ENCODE data around the gene POM121L2. TPM values are rescaled to one million over a fixed set of nuclear protein-coding genes. Genes with fewer than 3 reads are reported as not detected.

POM121L2 gene
- total RNA-seq = not detected

DNA sequence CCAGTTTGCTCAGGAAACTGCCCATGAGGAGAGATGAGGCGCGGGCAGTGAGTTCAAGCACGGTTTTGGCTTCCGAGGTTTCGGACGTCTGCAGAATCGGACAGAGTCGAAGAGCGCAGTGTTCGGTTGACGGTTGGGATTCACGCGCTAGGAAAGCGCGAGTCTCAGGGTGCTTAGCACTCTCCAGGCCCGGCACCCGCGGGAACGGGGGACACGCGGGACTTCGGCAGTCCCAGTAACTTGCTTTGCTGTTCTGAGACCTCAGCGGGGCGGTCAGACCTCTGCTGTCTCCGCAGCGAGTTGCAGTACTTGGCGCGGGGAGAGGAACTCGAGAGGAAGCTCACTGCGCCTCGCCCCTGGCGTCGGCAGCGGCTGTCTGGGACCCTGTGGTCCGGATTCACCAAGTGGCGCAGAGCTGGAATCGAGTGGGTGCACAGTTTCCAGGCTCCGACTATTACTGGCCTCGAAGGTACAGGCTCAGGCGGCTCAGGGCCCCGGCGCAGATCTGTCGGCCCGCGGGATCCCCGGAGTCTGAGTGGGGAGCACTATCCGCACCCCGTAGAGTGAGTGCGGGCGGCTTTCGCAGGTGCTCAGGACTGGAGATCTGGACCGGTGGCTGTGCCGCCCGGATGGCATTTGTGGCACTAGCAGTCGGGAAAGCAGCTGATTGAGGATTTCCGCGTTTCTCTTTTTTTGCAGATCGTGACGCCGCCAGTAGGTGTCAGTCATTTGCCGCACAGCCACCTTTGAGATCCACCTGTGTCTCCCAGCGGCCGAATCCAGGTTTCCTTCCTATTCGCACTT, at the start of gene POM121L2:
TSS of gene POM121L2 (minus strand) at position 128 of the 804 bp plus-strand sequence. CDS start at position 25, 103 bp downstream.
- DNase-seq (ENCODE audit: low read depth in 2 of 3, low spot score in 2 of 3) = peak; percentile 49 to 61 (median 59)

DNA sequence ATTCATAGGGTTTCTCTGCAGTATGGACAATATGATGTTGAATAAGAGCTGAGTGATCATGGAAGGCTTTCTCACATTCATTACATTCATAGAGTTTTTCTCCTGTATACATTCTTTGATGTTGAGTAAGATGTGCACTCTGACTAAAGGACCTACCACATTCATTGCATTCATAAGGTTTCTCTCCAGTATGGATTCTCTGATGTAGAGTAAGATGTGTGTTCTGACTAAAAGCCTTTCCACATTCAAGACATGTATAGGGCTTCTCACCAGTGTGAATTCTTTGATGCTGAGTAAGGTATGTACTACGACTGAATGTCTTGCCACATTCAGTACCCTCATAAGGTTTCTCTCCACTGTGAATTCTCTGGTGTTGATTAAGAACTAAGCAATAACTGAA, 47.2 kb upstream of the POM121L2 start:
- DNase-seq (ENCODE audit: low read depth in 2 of 3, low spot score in 2 of 3) = no peak

- DNase-seq (ENCODE audit: low read depth in 2 of 3, low spot score in 2 of 3) = no peak
Observed at GRCh38 chr6:27358786-27359185, 46.7 kb upstream of the POM121L2 start.

DNA sequence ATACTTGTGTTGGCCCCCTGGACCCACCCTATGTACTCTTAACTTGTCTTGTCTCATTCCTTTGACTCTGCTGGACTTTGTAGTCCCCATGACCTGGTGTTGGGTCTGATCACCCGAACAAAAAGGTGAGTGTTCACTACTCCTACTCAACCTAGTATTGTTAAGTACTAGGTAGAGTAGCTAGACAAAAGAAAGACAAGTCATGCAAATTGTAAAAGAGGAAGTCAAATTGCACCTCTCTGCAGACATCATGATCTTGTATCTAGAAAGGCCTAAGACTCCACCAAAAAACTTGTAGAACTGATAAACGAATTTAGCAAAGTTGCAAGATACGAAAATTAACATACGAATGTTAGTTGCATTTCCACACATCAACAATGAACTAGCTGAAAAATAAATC, 40.8 kb upstream of the POM121L2 start:
- no peak for DNase-seq (ENCODE audit: low read depth in 2 of 3, low spot score in 2 of 3)

DNA sequence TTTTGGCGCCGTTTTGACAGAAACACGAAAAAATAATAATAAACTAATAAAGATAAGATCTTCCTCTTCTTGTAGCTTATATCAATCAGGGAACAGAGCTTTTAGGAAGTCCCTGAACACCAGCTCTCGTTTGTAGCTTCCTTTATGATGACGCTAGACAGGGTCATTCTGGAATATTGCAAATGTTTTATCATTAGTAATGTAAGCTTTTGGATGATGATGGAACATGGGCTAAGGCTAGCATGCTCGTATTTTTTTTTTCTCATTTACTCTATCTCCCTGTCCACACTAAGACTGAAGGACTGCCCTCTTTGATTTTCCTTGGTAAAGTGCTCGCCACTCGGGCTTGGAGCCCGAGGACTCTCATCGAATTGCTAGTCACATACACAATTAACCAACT, 22.1 kb upstream of the POM121L2 start:
- DNase-seq (ENCODE audit: low read depth in 2 of 3, low spot score in 2 of 3) = no peak

GRCh38 chr6:27333642-27334040, 21.6 kb upstream of the POM121L2 start:
- no peak for DNase-seq (ENCODE audit: low read depth in 2 of 3, low spot score in 2 of 3)

GRCh38 chr6:27332692-27333641, 20.9 kb upstream of the POM121L2 start:
- peak in 2 of 3 donors; percentile 59 to 67 for DNase-seq (ENCODE audit: low read depth in 2 of 3, low spot score in 2 of 3)

- no peak for DNase-seq (ENCODE audit: low read depth in 2 of 3, low spot score in 2 of 3)
Observed at GRCh38 chr6:27327023-27327738, 15.1 kb upstream of the POM121L2 start.

DNA sequence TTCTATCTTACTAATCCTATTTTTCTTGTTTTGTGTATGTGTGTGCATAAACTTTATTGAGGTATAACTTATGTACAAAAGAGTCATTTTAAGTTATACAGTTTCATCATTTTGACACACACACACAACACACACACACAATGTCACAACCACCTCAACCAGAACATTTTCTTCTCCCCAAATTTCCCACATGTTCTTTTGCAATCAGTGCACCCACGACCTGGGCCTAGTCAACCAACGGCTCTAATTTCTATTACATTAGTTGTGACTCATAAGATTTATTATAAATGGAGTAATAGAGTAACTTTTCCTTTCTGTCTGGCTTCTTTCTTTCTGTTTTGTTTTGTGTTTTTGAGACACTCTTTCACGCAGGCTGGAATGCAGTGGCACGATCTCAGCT, 9.8 kb upstream of the POM121L2 start:
- DNase-seq (ENCODE audit: low read depth in 2 of 3, low spot score in 2 of 3) = no peak

GRCh38 chr6:27321370-27321769, 9.3 kb upstream of the POM121L2 start:
- DNase-seq (ENCODE audit: low read depth in 2 of 3, low spot score in 2 of 3) = no peak

- no peak for DNase-seq (ENCODE audit: low read depth in 2 of 3, low spot score in 2 of 3)
Observed at GRCh38 chr6:27318973-27319372, 6.9 kb upstream of the POM121L2 start.

DNA sequence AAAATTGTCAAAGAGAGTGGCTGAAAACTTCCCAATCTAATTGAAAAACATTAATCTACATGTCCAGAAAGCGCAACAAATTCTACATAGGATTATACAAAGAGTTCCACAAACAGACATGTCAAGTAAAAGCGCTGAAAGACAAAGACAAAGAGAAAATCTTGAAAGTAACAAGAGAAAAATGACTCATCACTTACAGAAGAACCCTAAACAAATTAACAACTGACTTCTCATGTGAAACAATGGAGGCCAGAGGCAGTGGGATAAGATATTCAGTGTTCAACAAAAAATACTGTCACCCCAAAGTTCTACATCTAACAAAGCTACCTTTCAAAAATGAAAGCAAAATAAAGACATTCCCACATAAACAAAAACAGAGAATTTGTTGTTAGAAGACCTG, 2.0 kb upstream of the POM121L2 start:
- DNase-seq (ENCODE audit: low read depth in 2 of 3, low spot score in 2 of 3) = no peak

- DNase-seq (ENCODE audit: low read depth in 2 of 3, low spot score in 2 of 3) = no peak
Observed at GRCh38 chr6:27312950-27313271, 838 bp upstream of the POM121L2 start.

DNA sequence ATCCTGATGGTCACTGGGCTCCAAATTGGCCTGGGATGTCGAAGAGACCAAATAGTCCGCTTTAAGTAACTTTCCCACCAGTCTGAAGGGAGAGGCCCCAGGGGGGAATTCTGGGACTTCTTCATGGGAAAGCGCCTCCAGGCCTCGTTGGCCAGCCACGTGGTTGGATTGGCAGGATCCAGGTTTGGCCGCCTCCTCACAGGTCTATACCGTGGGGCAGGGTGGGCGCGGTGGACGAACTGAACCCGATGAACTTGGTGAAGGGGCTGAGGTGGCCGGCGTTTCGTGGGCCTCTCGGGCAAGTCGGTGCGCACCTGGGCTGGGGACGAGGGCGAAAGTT, 297 bp downstream of the POM121L2 start:
- no peak for DNase-seq (ENCODE audit: low read depth in 2 of 3, low spot score in 2 of 3)

DNA sequence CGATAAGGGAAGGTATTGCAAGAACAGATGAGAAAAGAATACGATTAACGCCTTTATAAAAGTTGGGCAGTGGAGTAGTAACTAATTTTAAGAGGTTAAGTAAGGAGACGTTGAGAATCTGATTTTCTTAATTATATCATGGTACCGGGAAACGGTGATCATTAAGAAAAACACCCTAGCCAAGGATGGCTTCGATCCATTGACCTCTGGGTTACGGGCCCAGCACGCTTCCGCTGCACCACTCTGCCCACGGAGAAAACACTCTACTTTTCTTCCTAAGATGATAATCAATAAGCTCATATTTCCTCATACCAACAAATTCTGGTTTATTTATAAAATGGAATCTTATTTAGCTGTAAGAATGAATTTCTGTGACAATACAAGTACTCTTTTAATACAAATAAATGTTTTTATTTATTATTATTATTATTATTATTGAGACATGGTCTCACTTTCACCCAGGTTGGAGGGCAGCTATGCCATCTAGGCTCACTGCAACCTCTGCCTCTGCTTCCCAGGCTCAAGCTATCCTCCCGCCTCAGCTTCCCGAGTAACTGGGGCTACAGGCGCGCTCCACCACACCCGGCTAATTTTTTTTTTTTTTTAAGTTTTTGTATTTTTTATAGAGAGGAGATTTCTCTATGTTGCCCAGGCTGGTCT, 8.3 kb downstream of the POM121L2 start:
- DNase-seq (ENCODE audit: low read depth in 2 of 3, low spot score in 2 of 3) = no peak

DNA sequence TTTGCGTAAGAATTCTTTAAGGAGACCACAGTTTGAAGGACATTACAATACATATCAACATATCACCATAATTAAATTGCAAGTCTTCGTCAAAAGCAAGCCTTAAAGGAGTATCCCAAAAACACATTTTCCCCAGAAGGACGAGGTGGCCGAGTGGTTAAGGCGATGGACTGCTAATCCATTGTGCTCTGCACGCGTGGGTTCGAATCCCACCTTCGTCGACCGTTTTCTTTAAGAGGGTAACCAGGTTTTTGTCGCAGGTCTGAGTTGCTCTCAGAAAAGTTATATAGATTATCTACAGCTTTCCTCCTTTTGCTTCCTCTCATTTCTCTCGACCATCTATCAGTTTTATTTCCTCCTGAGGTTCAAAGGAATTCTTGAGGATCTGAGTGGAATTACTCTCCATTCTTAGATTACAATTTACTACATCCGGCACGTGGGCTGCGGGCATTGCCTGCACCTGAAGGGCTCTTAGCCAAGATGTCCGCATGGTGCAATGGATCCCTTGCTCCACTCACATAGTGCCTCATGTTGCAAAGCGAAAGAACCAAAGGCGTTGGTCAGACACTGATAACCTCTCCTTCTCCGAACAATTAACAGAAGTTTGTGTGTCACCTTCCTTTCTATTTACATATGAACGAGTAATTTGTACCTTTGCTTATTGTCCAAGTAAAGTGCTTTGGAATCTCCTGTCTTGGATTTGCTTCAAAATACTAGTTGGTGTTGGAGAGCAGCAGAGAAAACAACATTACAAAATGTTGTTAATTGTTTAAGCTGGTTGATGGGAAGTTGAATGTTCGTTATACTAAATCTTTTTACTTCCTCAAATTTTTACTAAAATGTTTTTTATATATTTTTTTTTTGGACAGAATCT, 14.0 kb downstream of the POM121L2 start:
- DNase-seq (ENCODE audit: low read depth in 2 of 3, low spot score in 2 of 3) = no peak

DNA sequence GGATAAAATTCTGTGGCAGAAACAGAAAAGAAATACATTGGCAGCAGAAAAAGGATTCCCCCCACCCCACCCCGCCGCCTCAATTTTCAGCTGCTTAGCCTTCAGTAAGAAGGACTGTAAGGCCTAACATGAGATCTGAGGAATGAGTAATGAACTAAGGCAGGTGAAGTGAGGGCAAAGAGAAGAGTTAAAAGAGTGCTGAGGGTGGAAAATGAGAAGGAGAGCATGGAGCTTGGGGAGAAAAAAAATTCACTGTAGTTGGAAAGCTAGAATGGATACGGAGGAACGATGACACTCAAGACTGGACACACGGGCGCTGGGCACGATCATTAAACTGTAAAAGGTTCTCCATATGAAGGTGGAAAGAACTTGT, 14.6 kb downstream of the POM121L2 start:
- DNase-seq (ENCODE audit: low read depth in 2 of 3, low spot score in 2 of 3) = no peak

DNA sequence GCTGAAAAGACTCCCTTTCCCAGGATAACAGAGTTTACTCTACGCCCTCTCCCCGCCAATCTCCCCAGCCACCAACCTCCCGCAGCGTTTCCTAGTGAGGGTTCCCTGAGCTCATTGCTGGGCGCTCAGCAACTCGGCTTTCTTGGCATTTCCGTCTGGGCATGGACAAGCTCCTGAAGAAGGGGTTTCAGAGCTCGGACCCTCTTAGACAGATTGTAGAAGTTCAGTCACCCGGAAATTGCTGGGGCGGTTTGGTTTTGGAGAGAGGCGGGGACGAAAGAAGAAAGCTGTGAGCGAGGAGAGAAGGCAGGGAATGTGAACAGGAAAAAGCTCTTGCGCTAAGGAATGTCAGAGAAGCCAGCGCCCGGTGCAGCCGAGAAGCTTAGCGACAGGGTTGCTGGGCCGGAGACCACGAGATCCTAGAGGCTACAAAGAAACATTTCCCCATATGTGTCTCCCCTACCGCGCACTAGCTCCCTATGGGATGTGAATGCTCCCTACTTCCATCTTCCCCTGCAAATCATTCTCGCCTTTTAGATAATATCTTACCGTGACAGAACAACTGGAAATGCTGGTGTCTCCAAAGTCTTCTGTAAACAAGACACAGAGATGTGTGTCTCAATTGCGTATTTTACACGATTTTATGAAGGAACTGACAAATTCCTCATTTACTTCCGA, 15.8 kb downstream of the POM121L2 start:
- no peak for DNase-seq (ENCODE audit: low read depth in 2 of 3, low spot score in 2 of 3)

Data from hematopoietic multipotent progenitor cell (in vitro differentiated cells).